H9 (cell line): ENCODE measurements around the gene QSOX2. TPM values are rescaled to one million over a fixed set of nuclear protein-coding genes. Genes with fewer than 3 reads are reported as not detected.
A peak's percentile ranks its signal among the peaks of the same experiment; 100 is the strongest.

Experiments used
- DNase-seq: peaks from one replicate; pipeline ENCODE4 v3.0.0-alpha.2; 2017
- H2AFZ ChIP-seq: one replicate; pipeline ENCODE4 v1.6.1; 2013; ENCODE audit warnings: mild to moderate bottlenecking, low read length, control low read depth, moderate library complexity
- H2AK5ac ChIP-seq: 2 replicates; pipeline ENCODE4 v1.6.1; 2013; ENCODE audit warnings: low read length, control low read depth, mixed read lengths; ENCODE audit not compliant: insufficient read length
- H2BK120ac ChIP-seq: one replicate; pipeline ENCODE4 v1.6.1; 2013; ENCODE audit warnings: low read depth, mild to moderate bottlenecking, low read length, control low read depth, inconsistent platforms; ENCODE audit not compliant: poor library complexity, severe bottlenecking
- H2BK12ac ChIP-seq: 2 replicates; pipeline ENCODE4 v1.6.1; 2013; ENCODE audit warnings: low read length, control low read depth, mixed read lengths, low read depth; ENCODE audit not compliant: insufficient read length
- H2BK15ac ChIP-seq: 2 replicates; pipeline ENCODE4 v1.6.1; 2013; ENCODE audit warnings: low read depth, low read length, control low read depth
- H2BK20ac ChIP-seq: one replicate; pipeline ENCODE4 v1.6.1; 2013; ENCODE audit warnings: low read depth, mild to moderate bottlenecking, low read length, control low read depth, inconsistent platforms; ENCODE audit not compliant: poor library complexity, severe bottlenecking
- H2BK5ac ChIP-seq: 2 replicates; pipeline ENCODE4 v1.6.1; 2013; ENCODE audit warnings: low read length, control low read depth, mixed read lengths; ENCODE audit not compliant: insufficient read length
- H3K14ac ChIP-seq: 2 replicates; pipeline ENCODE4 v1.6.1; 2013; ENCODE audit warnings: low read length, control low read depth; ENCODE audit not compliant: insufficient read depth
- H3K18ac ChIP-seq: 2 replicates; pipeline ENCODE4 v1.6.1; 2013; ENCODE audit warnings: low read depth, mild to moderate bottlenecking, mixed read lengths, low read length, control low read depth; ENCODE audit not compliant: insufficient read length
- H3K23ac ChIP-seq: 2 replicates; pipeline ENCODE4 v1.6.1; 2013; ENCODE audit warnings: low read length, control low read depth, mixed read lengths, low read depth; ENCODE audit not compliant: insufficient read length
- H3K23me2 ChIP-seq: 2 replicates; pipeline ENCODE4 v1.6.1; 2013; ENCODE audit warnings: low read depth, mild to moderate bottlenecking, mixed read lengths, low read length, control low read depth; ENCODE audit not compliant: insufficient read length, poor library complexity, severe bottlenecking
- H3K27ac ChIP-seq: 2 replicates; pipeline ENCODE4 v1.5.1; 2013; ENCODE audit warnings: low read length, control low read depth, mixed read lengths, low read depth; ENCODE audit not compliant: insufficient read length
- H3K27me3 ChIP-seq: 2 replicates; pipeline ENCODE4 v1.6.1; 2013; ENCODE audit warnings: low read length, control low read depth, inconsistent platforms; ENCODE audit not compliant: insufficient read depth
- H3K4ac ChIP-seq: 2 replicates; pipeline ENCODE4 v1.6.1; 2013; ENCODE audit warnings: low read depth, mild to moderate bottlenecking, control low read depth, inconsistent platforms, low read length, moderate library complexity
- H3K4me1 ChIP-seq: 2 replicates; pipeline ENCODE4 v1.6.1; 2013; ENCODE audit warnings: low read length, control low read depth, inconsistent platforms; ENCODE audit not compliant: insufficient read depth
- H3K4me2 ChIP-seq: 2 replicates; pipeline ENCODE4 v1.6.1; 2013; ENCODE audit warnings: low read length, control low read depth, mixed read lengths; ENCODE audit not compliant: insufficient read length, insufficient read depth
- H3K56ac ChIP-seq: 2 replicates; pipeline ENCODE4 v1.6.1; 2013; ENCODE audit warnings: low read depth, mild to moderate bottlenecking, mixed read lengths, low read length, control low read depth; ENCODE audit not compliant: insufficient read length
- H3K79me1 ChIP-seq: 2 replicates; pipeline ENCODE4 v1.6.1; 2013; ENCODE audit warnings: low read depth, mild to moderate bottlenecking, moderate library complexity, low read length, control low read depth, inconsistent platforms; ENCODE audit not compliant: insufficient read depth, poor library complexity, severe bottlenecking
- H3K79me2 ChIP-seq: 2 replicates; pipeline ENCODE4 v1.6.1; 2013; ENCODE audit warnings: low read length, control low read depth, inconsistent platforms; ENCODE audit not compliant: insufficient read depth
- H3K9ac ChIP-seq: 2 replicates; pipeline ENCODE4 v1.6.1; 2013; ENCODE audit warnings: low read length, control low read depth, mixed read lengths; ENCODE audit not compliant: insufficient read length; ENCODE audit errors: extremely low read depth
- H3K9me3 ChIP-seq: one replicate; pipeline ENCODE4 v1.6.1; 2013; ENCODE audit warnings: low read depth, low read length, inconsistent platforms; ENCODE audit not compliant: control insufficient read depth
- H3T11ph ChIP-seq: one replicate; pipeline ENCODE4 v1.6.1; 2013; ENCODE audit warnings: mild to moderate bottlenecking, low read length, control low read depth, inconsistent platforms
- H4K20me1 ChIP-seq: one replicate; pipeline ENCODE4 v1.6.1; 2013; ENCODE audit not compliant: control insufficient read depth, insufficient read length, insufficient read depth
- H4K5ac ChIP-seq: 2 replicates; pipeline ENCODE4 v1.6.1; 2013; ENCODE audit warnings: low read depth, mild to moderate bottlenecking, mixed read lengths, low read length, control low read depth; ENCODE audit not compliant: insufficient read length
- H4K8ac ChIP-seq: replicated peaks from 2 replicates; pipeline ENCODE4 v1.6.1; 2013; ENCODE audit warnings: low read length, control low read depth, mixed read lengths, low read depth; ENCODE audit not compliant: insufficient read length
- H4K91ac ChIP-seq: 2 replicates; pipeline ENCODE4 v1.6.1; 2013; ENCODE audit warnings: low read depth, mild to moderate bottlenecking, moderate library complexity, mixed read lengths, low read length, control low read depth; ENCODE audit not compliant: insufficient read length
- H3K27ac Mint-ChIP-seq, 3 experiments: 2 replicates in 2 of 3; 3 replicates in 1 of 3; pipeline ENCODE4 v1.8.0; 2020 to 2021; ENCODE audit warnings: mixed read lengths in 3 of 3, mild to moderate bottlenecking in 1 of 3, moderate library complexity in 1 of 3
- H3K27me3 Mint-ChIP-seq: 2 replicates; pipeline ENCODE4 v1.8.0; 2021; ENCODE audit warnings: low read depth, mild to moderate bottlenecking, moderate library complexity, mixed read lengths
- H3K36me3 Mint-ChIP-seq, 3 experiments: 2 replicates in 2 of 3; 3 replicates in 1 of 3; pipeline ENCODE4 v1.8.0; 2020 to 2021; ENCODE audit warnings: low read depth in 3 of 3, mixed read lengths in 3 of 3; ENCODE audit not compliant: insufficient read depth in 1 of 3
- H3K4me1 Mint-ChIP-seq, 2 experiments: 2 replicates each; pipeline ENCODE4 v1.8.0; 2020; ENCODE audit warnings: mixed read lengths in 2 of 2
- H3K4me3 Mint-ChIP-seq, 2 experiments: 2 replicates in 1 of 2; 3 replicates in 1 of 2; pipeline ENCODE4 v1.8.0; 2020 to 2021; ENCODE audit warnings: mild to moderate bottlenecking in 2 of 2, mixed read lengths in 2 of 2, moderate library complexity in 1 of 2
- H3K9me3 Mint-ChIP-seq, 2 experiments: 2 replicates in 1 of 2; 3 replicates in 1 of 2; pipeline ENCODE4 v1.8.0; 2020; ENCODE audit warnings: mild to moderate bottlenecking in 2 of 2, mixed read lengths in 2 of 2, moderate library complexity in 1 of 2
- CTCF ChIP-seq: fragments of 200-600 bp; sonication (generic); conservative IDR thresholded peaks from 3 replicates; pipeline ENCODE4 v1.8.0; 2021; ENCODE audit warnings: antibody characterized with exemption, mild to moderate bottlenecking
- WGBS: extraction: QIAGEN DNeasy Blood & Tissue Kit; methylation state at CpG from one replicate; pipeline ENCODE4 v1.1.7; 2013; ENCODE audit warnings: missing lambda C conversion rate, low lambda C conversion rate, mixed read lengths; ENCODE audit not compliant: insufficient read length; ENCODE audit errors: extremely low coverage; 5-methylcytosine and 5-hydroxymethylcytosine counted together
- total RNA-seq: library from RNA; stranded (reverse); gene quantifications from 2 replicates; pipeline ENCODE4 v1.2.1, GENCODE V29; 2021

QSOX2 gene
- total RNA-seq, 1 experiment from 2014 or later: 25.8 TPM

- no CpG with 5 or more reads among the region's 25 CpGs for WGBS
- no peaks in the 10 kb centered on the region for H3K36me3 Mint-ChIP-seq
- no peak overlapping the region for H4K91ac ChIP-seq
- H3K27ac Mint-ChIP-seq: no peak overlapping the region; a peak in 1 of 7 replicates
- no peak overlapping the region for H3K4ac ChIP-seq
- no peaks in the 10 kb centered on the region for H3K4me1 ChIP-seq
- peak; percentile 55 for DNase-seq
- H2AFZ ChIP-seq: no peak overlapping the region
- no peaks in the 10 kb centered on the region for H3K9me3 Mint-ChIP-seq
- H4K20me1 ChIP-seq: peaks cover 3% of the 10 kb centered on the region
- H2BK5ac ChIP-seq: no peak overlapping the region
- no peak overlapping the region for H3K56ac ChIP-seq
- no peak overlapping the region for H3K14ac ChIP-seq
- H3K27ac ChIP-seq: no peak overlapping the region
- H3K4me1 Mint-ChIP-seq: peaks cover 9 to 46% of the 10 kb centered on the region in 2 experiments
- no peak overlapping the region; a peak in 1 of 5 replicates for H3K4me3 Mint-ChIP-seq
- no peaks in the 10 kb centered on the region for H3K79me2 ChIP-seq
- no peak overlapping the region for H3K4me2 ChIP-seq
- no peak overlapping the region for H2BK20ac ChIP-seq
- no peak overlapping the region for H2BK15ac ChIP-seq
- H3K23me2 ChIP-seq: no peaks in the 10 kb centered on the region
- no peak overlapping the region for H2BK12ac ChIP-seq
- no peak overlapping the region for H2AK5ac ChIP-seq
- H3K9me3 ChIP-seq: no peaks in the 10 kb centered on the region
- H3K23ac ChIP-seq: no peak overlapping the region
- no peak overlapping the region for H4K5ac ChIP-seq
- H3K27me3 Mint-ChIP-seq: peaks cover 37% of the 10 kb centered on the region
- H3K9ac ChIP-seq: no peak overlapping the region
- no peaks in the 10 kb centered on the region for H3K79me1 ChIP-seq
- H3K27me3 ChIP-seq: peaks cover 20% of the 10 kb centered on the region; the same call in 1 of the 2 replicates
- H4K8ac ChIP-seq: no peak overlapping the region
- H3T11ph ChIP-seq: no peak overlapping the region
- H2BK120ac ChIP-seq: no peak overlapping the region
- H3K18ac ChIP-seq: no peak overlapping the region
- TF ChIP-seq CTCF: no peak
These were observed 57.7 kb downstream of the QSOX2 start for GRCh38 chr9:136187683-136188586.
